RKO (cell line): ENCODE measurements around the gene ELMOD1.
A peak's percentile ranks its signal among the peaks of the same experiment; 100 is the strongest.

Source experiments
- DNase-seq: peaks from one replicate; pipeline ENCODE4 v3.0.0-alpha.2; 2016; ENCODE audit warnings: low spot score

Gene ELMOD1

DNA sequence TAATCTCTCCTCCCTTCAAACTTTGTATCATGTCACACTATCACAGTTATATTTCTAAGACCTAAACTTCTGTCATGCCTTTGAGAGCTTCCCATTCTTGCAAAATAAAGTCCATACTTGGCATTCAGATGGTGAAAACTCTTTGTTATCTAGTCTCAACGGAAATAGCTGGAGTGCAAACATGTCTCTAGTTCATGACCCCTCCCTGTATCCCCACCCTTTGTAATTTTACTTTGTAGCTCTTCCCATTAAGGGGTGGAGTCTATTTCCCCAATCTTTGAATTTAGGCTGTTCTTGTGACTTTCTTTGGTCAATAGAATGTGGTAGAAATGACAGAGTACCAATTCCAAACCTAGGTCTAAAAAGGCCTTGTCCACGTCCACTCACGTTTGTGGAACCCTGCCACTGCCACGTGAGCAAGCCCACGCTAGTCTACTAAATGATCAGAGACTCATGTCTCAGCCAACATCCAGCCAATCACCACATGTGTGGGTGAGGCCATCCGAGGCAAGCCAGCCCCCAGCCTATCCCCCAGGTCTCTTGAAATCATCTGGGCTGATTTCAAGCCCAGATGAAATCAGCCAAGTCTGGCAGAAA is 97.5 kb downstream of the ELMOD1 start:
- no peak for DNase-seq

DNA sequence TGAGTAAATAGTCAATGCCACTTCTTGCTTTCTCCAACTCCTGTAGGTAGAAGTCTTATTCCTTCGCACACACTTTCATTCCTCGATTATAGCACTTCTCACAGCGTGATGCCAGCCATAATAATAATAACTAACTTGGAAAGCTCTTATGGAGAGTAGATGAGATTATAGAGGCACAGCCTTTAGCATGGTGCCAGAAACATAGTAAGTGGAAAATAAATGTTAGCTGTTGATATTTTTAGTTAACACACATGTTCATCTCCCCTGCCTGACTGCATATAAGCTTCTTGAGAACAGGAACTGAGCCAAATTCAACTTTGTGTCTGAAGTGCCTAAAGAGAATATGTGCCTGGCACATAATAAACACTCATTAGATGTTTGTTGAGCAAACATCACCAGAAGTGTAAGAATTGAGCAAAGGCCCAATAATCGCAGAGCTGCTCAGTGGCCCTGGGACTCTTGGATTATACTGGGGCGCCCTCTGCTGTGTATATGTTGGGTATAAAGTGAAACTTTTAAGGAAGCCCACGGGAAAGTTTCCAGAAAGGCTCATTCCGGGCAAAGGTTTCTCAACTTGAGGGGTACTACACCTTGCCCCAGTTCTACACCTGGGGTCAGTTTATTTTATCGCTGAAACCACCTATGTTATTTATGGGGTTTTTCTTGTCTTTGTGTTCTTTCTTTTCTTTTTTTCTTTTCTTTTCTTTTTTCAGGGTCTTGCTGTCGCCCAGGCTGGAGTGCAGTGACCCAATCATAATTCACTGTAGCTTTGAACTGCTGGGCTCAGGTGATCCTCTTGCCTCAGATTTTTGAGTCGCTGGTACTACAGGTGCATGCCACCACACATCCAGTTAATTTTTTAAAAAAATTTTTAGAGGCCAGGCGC is 98.6 kb downstream of the ELMOD1 start:
- DNase-seq: peak; percentile 72

DNA sequence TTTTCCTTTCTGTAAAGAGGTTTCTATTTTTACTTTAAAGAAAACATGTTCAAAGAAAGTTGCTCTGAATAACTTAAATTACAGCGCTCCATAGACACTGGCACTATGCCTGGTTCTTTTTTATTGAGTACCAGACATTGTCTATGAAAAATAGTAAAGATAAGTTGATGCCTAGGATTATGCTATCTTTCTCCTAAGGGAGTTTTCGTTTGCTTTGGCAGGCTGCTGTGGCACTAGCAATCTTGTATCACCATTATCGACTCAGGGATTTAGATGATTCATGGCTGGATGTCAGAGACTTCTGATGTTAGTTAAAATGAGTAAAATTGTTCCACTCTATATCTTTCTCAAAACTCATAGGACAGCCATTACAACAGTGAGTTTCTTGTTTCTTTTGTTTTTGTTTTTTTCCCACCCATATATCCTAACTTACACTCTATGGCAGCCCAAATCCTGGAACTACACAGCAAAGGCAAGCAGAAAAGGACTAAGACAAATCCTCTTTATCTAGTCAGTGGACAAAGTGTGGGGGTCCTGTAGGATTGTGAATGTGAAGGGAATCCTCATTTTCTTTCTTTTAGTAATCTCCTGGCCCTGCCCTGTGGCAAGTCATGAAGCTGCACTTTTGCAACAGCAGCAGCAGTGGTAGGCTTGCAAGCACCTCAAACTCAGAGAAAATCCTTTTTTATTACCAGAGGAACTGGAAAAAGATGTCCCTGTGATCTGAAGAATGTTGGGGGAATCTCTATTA is 100.2 kb downstream of the ELMOD1 start:
- DNase-seq: no peak

DNA sequence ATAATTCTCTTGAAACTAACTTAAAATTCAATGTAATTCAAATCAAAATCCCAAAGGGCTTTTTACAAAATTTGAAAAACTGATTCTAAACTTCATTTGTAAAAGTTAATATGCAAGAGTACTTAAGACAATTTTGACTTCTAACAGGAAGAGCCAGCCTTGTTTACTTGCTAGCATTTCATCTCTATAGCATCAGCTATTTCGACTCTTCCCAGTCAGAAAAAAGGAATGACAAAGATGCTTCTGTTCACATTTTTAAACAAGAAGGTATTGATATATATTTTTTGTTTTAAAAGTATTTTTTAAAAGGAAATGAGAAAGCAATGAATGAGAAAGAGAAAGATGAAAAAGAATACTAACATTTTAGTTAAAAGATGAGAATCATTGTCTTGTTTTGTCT is 104.5 kb downstream of the ELMOD1 start:
- no peak for DNase-seq

DNA sequence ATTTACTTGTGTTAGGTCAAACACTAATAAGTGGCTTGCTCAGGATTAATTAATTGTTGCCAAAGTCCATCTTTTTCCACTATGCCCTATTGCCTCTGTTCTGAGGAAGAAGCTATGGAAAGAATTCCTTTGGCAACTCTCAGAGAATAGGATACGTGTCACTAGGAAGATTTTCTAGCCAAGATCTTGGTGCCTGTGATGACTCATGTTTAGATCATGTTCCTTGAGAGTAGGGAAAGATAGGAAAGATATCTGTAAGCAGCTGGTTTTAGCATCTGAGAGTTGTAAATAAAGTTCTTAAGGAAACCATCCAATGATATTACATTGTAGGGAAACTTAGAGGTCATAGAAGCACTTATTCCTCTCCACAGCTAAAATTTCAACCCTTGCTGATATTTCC is 105.2 kb downstream of the ELMOD1 start:
- DNase-seq: peak; percentile 88

DNA sequence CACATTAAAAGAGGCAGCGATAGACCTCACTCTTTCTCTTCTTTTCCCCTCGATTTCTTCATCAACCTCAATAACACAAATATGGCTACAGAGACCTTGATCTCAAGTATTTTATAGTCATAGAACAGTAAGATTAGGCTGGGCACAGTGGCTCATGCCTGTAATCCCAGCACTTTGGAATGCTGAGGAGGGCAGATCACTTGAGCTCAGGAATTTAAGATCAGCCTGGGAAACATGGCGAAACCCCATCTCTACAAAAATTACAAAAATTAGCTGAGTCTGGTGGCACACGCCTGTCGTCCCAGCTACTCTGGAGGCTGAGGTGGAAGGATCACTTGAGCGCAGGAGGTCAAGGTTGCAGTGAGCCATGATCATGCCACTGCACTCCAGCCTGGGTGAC is 106.3 kb downstream of the ELMOD1 start:
- DNase-seq: no peak

DNA sequence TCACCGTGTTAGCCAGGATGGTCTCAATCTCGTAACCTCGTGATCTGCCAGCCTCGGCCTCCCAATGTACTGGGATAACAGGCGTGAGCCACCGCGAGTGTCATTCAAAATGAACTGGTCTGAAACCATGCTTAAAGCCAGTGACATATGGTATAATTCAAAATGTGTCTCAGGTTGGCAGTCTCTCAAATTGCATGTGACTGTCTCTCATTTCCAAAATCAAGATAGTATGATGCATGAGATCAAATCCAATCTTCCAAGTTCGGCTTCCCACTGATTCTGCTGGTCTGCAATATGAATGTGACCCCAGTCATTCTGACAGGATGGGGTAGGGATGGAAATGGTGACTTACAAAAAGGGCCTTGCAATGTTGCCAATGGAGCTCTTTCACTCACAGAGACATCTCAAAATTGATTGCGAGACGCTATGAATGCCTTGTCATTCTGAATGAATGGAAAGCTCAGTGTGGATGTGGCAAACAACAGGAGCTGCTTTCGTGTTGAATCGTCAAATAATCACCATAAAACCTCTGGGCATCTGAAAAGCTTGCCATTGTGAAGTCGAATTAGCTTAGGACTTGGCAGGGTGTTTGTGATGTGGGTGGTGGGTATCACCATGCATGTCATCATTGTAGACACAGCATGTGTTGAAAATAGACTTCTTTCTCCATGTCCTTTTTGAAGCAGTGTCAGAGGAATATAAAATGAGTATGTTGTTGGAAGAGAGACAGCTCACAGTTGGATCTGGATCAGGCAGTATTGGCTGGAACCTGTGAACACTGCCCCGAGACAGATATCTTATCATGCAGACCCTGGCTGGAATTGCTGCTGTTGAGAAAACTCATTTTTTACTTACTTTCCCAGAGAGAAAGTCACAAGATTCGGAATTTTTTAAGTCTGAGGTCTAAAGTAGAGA is 108.7 kb downstream of the ELMOD1 start:
- DNase-seq: no peak

DNA sequence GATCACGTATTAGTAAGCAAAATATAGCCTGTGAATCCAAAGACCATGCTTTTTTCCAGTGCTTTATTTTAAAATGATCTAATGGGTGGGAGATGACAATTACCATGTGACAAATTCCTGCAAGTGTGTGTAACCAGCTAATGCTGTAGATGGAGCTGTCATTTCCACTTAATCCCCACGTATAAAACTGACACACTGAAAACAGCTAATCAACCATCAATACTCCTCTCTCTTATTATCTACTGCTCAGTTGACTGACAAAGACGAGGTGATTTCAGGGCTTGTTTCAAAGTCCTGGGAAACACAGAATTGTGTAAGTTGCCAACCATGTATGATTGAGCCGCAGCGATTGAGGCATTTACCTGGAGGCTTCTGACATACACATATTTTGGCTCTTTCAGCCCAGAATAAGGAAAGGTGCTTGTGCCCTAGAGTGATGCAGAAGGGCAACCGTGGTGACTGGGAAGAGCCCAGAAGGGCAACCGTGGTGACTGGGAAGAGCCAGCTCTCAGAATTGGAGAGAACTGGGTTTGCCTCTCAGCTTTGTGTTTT is 111.2 kb downstream of the ELMOD1 start:
- no peak for DNase-seq

DNA sequence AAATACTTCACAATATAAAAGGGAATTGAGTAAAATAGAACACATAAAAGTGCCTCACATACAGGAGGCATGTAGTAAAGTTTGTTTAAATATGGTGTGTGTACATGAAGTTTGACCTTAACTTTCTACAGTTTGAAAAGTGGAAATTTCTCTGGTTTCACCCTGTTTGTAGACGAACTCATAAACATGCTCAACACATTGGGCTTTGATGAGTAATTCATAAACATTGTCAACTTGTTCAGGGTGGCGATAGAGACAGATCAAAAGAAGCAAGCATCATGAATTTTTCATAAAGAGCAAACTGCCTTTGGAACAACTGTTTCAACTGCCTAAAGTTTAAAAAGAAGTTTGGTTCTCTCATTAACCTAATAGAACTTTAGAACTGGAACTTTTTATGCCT is 111.8 kb downstream of the ELMOD1 start:
- no peak for DNase-seq

DNA sequence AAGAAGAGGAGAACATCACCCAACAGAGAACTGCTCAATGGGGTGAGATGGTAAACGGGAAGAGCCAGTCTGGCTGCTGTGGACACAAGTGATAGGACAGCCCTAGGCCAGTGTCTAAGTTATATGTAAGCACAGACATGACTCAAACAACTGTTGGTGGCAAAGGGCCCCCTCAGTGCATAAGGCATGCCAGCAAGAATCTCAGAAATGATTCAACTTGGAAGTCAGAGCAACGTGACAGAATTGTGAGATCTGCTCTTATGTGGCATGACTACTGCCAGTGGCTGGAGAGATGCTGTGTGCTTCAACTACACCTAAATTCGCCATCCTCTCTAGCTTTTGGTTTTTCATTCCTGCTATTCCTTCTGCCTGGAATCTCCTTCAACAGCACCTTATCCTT is 113.5 kb downstream of the ELMOD1 start:
- peak; percentile 46 for DNase-seq

DNA sequence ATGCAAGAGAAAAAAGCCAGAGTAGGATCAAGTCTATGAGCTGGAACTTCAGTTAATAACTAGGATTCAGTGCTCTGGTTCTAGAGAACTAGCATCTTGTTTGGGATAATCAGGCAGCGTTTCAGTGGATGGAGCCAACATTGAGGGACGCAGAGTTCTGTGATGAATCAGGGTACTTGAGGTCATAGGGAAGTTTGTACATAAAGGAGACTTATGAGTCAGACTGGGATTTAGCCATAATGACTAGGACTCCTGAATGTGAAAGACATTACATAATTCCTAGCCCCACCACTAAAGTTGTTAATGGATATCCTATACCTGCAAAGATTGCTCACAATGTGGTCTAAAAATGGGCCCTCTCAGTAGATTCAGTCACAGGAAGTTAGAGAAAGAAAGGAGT is 114.1 kb downstream of the ELMOD1 start:
- DNase-seq: peak; percentile 88

DNA sequence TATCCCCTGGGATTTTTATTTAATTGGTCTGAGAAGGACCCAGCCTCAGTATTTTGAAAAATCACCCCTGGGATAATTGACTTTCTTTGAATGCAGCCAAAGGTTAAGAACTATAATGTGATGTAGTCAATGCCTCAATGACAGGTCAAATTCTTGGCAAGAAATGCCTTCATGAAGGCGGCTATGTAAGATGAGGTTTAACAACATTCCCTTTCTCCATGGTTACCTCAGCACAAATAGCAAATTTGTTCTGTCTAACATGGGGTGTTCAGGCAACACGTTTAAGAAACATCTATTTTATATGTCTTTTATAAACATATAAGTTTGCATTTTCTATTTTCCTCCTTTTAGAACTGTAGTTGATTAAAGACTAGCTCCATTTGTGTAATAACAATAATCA is 115.6 kb downstream of the ELMOD1 start:
- no peak for DNase-seq

DNA sequence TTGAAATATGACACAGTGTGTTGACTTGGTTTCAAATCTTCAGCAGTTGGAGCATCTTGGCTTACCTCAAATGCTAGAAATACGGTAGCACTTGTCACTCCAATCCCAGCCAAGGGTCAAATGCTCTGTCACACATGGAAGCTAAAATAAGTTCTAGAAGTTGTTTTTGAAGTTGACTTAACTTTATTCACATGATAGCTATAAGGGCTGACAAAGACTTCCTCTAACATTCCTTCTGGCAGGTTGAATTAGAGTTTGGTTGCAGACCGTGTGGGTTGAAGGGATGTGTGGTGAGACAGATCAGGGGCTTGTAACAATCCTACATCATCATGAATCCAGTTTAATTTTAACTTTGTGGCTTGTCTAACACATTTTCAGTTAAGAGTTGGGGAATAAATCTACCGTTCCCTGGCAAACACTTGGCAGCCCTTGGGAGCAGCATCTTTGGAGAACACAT is 116.3 kb downstream of the ELMOD1 start:
- no peak for DNase-seq

DNA sequence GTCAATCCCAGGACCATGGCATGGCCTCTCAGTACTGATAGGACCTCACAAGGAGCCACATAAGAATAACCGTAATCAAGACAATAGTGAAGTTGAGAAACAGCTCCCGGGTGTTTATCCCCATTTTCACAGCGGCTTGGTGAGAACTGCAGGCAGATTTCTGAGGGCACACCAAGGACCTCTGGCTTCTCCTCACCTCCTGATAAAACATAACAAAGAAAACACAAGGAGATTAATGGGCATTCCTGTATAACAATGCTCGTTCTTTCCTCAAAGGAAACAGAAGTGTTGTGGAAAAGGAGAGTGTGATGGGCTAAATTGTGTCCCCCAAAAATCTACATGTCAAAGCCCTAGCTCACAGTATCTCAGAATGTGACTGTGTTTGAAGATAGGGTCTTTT is 116.9 kb downstream of the ELMOD1 start:
- DNase-seq: no peak

DNA sequence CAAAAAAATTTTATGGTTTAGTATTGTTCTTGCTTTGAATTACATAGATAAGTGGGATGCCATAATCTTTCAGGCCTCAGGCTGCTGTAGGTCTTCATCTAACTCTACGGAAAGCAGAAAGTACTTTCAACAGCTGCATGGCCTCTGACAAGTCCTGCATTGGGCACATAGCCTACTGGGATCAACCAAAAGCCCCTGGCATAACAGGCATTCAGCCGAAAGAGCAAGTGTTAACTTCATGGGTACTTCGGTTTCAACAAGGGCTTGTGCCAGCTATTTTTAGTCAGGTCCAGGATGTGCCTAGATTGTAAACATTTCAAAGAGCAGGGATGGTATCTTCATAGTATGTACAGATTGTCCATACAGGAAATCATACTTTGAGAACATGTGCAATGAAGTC is 117.8 kb downstream of the ELMOD1 start:
- no peak for DNase-seq

DNA sequence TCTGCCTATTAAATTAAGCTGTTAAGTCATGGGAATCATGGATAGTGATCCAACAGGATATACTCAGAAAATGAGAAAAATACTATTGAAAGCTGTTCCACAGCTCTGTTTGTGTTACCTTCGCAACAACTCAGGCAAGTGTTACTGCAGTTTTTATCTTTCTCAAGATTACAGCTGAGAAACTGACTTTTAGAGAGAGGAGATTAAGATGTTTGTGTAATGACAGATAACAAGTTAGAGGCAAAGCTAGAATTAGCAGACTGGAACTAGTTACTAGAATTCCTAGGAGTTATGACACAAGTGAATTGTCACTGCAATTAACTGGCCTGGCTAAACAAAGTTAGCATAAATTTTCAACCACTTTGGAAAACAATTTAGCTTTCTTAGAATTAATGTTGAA is 119.4 kb downstream of the ELMOD1 start:
- no peak for DNase-seq

DNA sequence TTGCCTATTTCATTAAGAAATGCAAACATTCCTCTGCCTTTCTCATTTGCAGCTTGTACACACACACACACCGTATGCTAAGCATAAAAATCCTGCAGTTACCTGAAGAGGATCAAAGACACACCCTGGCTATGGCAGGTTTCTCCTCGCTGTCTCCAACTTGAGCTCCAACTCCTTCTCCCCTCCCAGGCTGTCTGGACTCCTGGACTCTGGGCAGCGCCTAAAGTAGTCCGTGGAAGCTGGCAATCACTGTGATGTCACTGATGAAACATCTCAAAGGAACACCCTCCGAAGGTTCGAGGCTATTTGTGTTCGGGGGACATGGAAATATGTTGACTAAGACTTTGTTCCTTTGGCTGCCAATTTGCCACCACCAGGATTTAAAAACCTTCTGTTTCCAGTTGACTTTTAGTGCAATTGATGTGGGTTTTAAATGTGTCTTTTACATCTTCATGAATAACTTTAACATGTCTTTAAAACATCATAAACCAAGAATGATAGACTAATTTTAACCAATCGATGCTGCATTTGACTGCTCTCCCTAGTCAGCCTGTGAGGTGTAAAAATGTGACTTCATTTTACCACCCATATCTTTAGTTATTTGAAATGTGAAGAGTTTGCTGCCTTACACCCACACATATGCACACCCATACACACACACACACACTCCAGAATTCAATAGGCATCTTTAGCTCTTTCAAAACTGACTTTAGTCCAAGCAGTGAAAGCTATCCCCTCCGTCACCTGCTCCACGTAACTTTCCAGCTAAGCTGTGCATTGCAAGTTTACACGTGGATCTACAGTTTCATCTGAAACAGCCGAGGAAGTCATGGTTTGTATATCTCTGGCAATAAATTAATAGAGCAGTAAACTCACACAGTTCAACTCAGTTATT is 121.2 kb downstream of the ELMOD1 start, which contains the start of gene SLN:
TSS of gene SLN (minus strand) at position 196 of the 895 bp plus-strand sequence.
- DNase-seq: no peak

DNA sequence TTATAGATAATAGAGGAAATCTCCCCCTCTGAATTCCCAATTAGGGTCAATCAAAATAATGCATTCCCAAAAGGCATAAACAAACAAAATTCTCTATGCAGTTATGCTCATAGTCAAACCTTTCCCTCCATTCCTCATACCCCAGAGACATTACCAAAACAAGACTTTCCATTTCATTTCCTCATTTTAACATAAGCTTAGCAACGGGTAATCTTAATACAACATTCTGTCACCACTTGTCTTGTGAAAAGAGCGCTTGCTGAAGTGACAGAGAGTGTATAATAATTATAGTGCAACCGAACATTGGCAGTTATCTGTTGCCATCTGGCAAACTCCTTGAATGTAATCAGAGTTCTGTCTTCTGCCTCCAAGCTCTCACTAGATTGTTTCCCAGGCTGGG is 122.1 kb downstream of the ELMOD1 start:
- no peak for DNase-seq
